Measurements from ENCODE around the gene GNG2. TPM values are rescaled to one million over a fixed set of nuclear protein-coding genes. Genes with fewer than 3 reads are reported as not detected.

The GNG2 gene
- total and polyA plus RNA-seq, 4 experiments from 2014 or later, result 81.3 to 177 (median 122) TPM

- H3K36me3 ChIP-seq (ENCODE audit: insufficient read depth, low read length), result no peaks in the 10 kb centered on the region
- Mint-ChIP-seq H3K4me3 (peak overlapping the region in 6 of 8 donors; percentile 5 to 65 (median 36)), H3K27me3 (no peaks in the 10 kb centered on the region), H3K9me3 (no peaks in the 10 kb centered on the region), H3K36me3 (peaks cover 14 to 26% of the 10 kb centered on the region in 2 donors), H3K27ac (peak overlapping the region in 4 of 7 donors; percentile 22 to 43 (median 34)), H3K4me1 (peaks cover 32 to 42% (median 36%) of the 10 kb centered on the region in 4 donors)
- peaks cover 94% of the 10 kb centered on the region for H3K4me1 ChIP-seq (ENCODE audit: insufficient read depth, low read length)
- CTCF ChIA-PET (ENCODE audit: partially characterized antibody), result interaction anchor here (0.6 to 4.1 kb wide), 5 partner anchors 10 to 110 kb away, joined by 3 to 21 read pairs (median 3); partner anchors contain the start of gene GNG2
- no peak for DNase-seq
- intact Hi-C loops (cut with micrococcal nuclease), result no loop called here
- no peak overlapping the region for H3K27ac ChIP-seq (ENCODE audit: low read depth, low read length)
- H3K4me3 ChIP-seq (ENCODE audit: low read length in 2 of 2), result no peak overlapping the region
- H3K27me3 ChIP-seq (ENCODE audit: insufficient read depth, low read length), result no peaks in the 10 kb centered on the region
- POLR2A ChIA-PET (ENCODE audit: partially characterized antibody), result interaction anchor here (0.9 to 5.2 kb wide), 4 partner anchors 9 to 117 kb away, joined by 3 to 65 read pairs (median 22); partner anchors contain the start of gene GNG2
- H3K9me3 ChIP-seq (ENCODE audit: control insufficient read depth in 1 of 2, low read length in 2 of 2), result no peaks in the 10 kb centered on the region
These were observed 10.2 kb downstream of the GNG2 start for GRCh38 chr14:51870606-51871005.

- intact Hi-C loops (cut with micrococcal nuclease), result no loop called here
- peak in 1 of 5 donors; percentile 44 for DNase-seq
- Histone ChIP-seq H3K36me3 (ENCODE audit: insufficient read depth, low read length) (no peaks in the 10 kb centered on the region), H3K9me3 (ENCODE audit: control insufficient read depth in 1 of 2, low read length in 2 of 2) (no peaks in the 10 kb centered on the region), H3K27ac (ENCODE audit: low read depth, low read length) (peak overlapping the region; percentile 37), H3K4me3 (ENCODE audit: low read length in 2 of 2) (no peak overlapping the region), H3K27me3 (ENCODE audit: insufficient read depth, low read length) (no peaks in the 10 kb centered on the region), H3K4me1 (ENCODE audit: insufficient read depth, low read length) (peaks cover 93% of the 10 kb centered on the region)
- Mint-ChIP-seq H3K4me1 (peaks cover 39 to 50% (median 45%) of the 10 kb centered on the region in 4 donors), H3K27me3 (no peaks in the 10 kb centered on the region), H3K27ac (peak overlapping the region; percentile 38 to 85 (median 77)), H3K9me3 (no peaks in the 10 kb centered on the region), H3K36me3 (peaks cover 14 to 33% of the 10 kb centered on the region in 2 donors), H3K4me3 (peak overlapping the region in 7 of 8 donors; percentile 13 to 75 (median 49))
- ChIA-PET POLR2A (ENCODE audit: partially characterized antibody) (interaction anchor here (1.0 to 5.2 kb wide), 4 partner anchors 11 to 116 kb away, joined by 3 to 65 read pairs (median 4); partner anchors contain the start of gene GNG2), CTCF (ENCODE audit: partially characterized antibody) (interaction anchor here (1.0 to 1.9 kb wide), 6 partner anchors 11 to 107 kb away, joined by 3 to 5 read pairs (median 3); partner anchors contain the start of gene GNG2)
These were observed 11.4 kb downstream of the GNG2 start for GRCh38 chr14:51871846-51872245.

- peaks cover 45 to 55% (median 51%) of the 10 kb centered on the region in 4 donors for H3K4me1 Mint-ChIP-seq
- H3K36me3 Mint-ChIP-seq, result peaks cover 14 to 39% of the 10 kb centered on the region in 2 donors
- peak overlapping the region in 2 of 8 donors; percentile 9 to 75 for H3K4me3 Mint-ChIP-seq
- Histone ChIP-seq H3K4me1 (ENCODE audit: insufficient read depth, low read length) (peaks cover 93% of the 10 kb centered on the region), H3K27me3 (ENCODE audit: insufficient read depth, low read length) (no peaks in the 10 kb centered on the region), H3K27ac (ENCODE audit: low read depth, low read length) (peak overlapping the region; percentile 12), H3K36me3 (ENCODE audit: insufficient read depth, low read length) (no peaks in the 10 kb centered on the region), H3K4me3 (ENCODE audit: low read length in 2 of 2) (no peak overlapping the region), H3K9me3 (ENCODE audit: control insufficient read depth in 1 of 2, low read length in 2 of 2) (no peaks in the 10 kb centered on the region)
- POLR2A ChIA-PET (ENCODE audit: partially characterized antibody), result interaction anchor here (1.0 to 5.2 kb wide), 4 partner anchors 10 to 17 kb away, joined by 3 to 65 read pairs (median 6); partner anchors contain the start of gene GNG2
- CTCF ChIA-PET (ENCODE audit: partially characterized antibody), result interaction anchor here (1.0 to 1.9 kb wide), 6 partner anchors 11 to 106 kb away, joined by 3 to 5 read pairs (median 3); partner anchors contain the start of gene GNG2
- H3K27me3 Mint-ChIP-seq, result no peaks in the 10 kb centered on the region
- intact Hi-C loops (cut with micrococcal nuclease), result no loop called here
- no peak for DNase-seq
- peak overlapping the region in 4 of 7 donors; percentile 38 to 80 (median 76) for H3K27ac Mint-ChIP-seq
- no peaks in the 10 kb centered on the region for H3K9me3 Mint-ChIP-seq
These were observed 12.0 kb downstream of the GNG2 start for GRCh38 chr14:51872396-51872795.

- peak in 2 of 5 donors; percentile 30 to 68 for DNase-seq
- H3K4me1 ChIP-seq (ENCODE audit: insufficient read depth, low read length), result peaks cover 91% of the 10 kb centered on the region
- ChIA-PET POLR2A (ENCODE audit: partially characterized antibody) (interaction anchor here (1.0 to 5.2 kb wide), 5 partner anchors 9 to 105 kb away, joined by 3 to 65 read pairs (median 3); partner anchors contain the start of gene GNG2), CTCF (ENCODE audit: partially characterized antibody) (interaction anchor here (1.9 kb wide), 1 partner anchor 14 kb away, joined by 5 read pairs; no protein-coding TSS in a partner anchor)
- peaks cover 52 to 65% (median 60%) of the 10 kb centered on the region in 4 donors for H3K4me1 Mint-ChIP-seq
- peak overlapping the region; percentile 38 to 87 (median 77) for H3K27ac Mint-ChIP-seq
- H3K4me3 ChIP-seq (ENCODE audit: low read length in 2 of 2), result no peak overlapping the region
- peaks cover 5% of the 10 kb centered on the region for H3K36me3 ChIP-seq (ENCODE audit: insufficient read depth, low read length)
- intact Hi-C loops (cut with micrococcal nuclease), result no loop called here
- no peaks in the 10 kb centered on the region for H3K27me3 ChIP-seq (ENCODE audit: insufficient read depth, low read length)
- H3K4me3 Mint-ChIP-seq, result peak overlapping the region in 6 of 8 donors; percentile 16 to 61 (median 42)
- no peaks in the 10 kb centered on the region for H3K9me3 ChIP-seq (ENCODE audit: control insufficient read depth in 1 of 2, low read length in 2 of 2)
- no peaks in the 10 kb centered on the region for H3K9me3 Mint-ChIP-seq
- peak overlapping the region; percentile 12 for H3K27ac ChIP-seq (ENCODE audit: low read depth, low read length)
- peaks cover 23 to 48% of the 10 kb centered on the region in 2 donors for H3K36me3 Mint-ChIP-seq
- no peaks in the 10 kb centered on the region for H3K27me3 Mint-ChIP-seq
These were observed 12.9 kb downstream of the GNG2 start for GRCh38 chr14:51873221-51873893.

- H3K4me1 Mint-ChIP-seq, result peaks cover 58 to 83% (median 72%) of the 10 kb centered on the region in 4 donors
- H3K4me3 Mint-ChIP-seq, result peak overlapping the region in 2 of 8 donors; percentile 17 to 18
- H3K36me3 Mint-ChIP-seq, result peaks cover 51 to 73% of the 10 kb centered on the region in 2 donors
These were observed 17.4 kb downstream of the GNG2 start for GRCh38 chr14:51877810-51878209.

GRCh38 chr14:51879170-51879569 lies 18.8 kb downstream of the GNG2 start:
- H3K4me3 ChIP-seq (ENCODE audit: low read length in 2 of 2), result no peak overlapping the region
- CTCF ChIA-PET (ENCODE audit: partially characterized antibody), result interaction anchor here (1.6 kb wide), 1 partner anchor 19 kb away, joined by 4 read pairs; the partner anchor contains the start of gene GNG2
- no peak for DNase-seq
- H3K36me3 Mint-ChIP-seq, result peaks cover 42 to 65% of the 10 kb centered on the region in 2 donors
- H3K27ac Mint-ChIP-seq, result peak overlapping the region; percentile 2 to 80 (median 54)
- H3K9me3 Mint-ChIP-seq, result no peaks in the 10 kb centered on the region
- H3K4me1 ChIP-seq (ENCODE audit: insufficient read depth, low read length), result peaks cover 89% of the 10 kb centered on the region
- peaks cover 12% of the 10 kb centered on the region for H3K36me3 ChIP-seq (ENCODE audit: insufficient read depth, low read length)
- intact Hi-C loops (cut with micrococcal nuclease), result no loop called here
- no peak overlapping the region for H3K27ac ChIP-seq (ENCODE audit: low read depth, low read length)
- H3K9me3 ChIP-seq (ENCODE audit: control insufficient read depth in 1 of 2, low read length in 2 of 2), result no peaks in the 10 kb centered on the region
- peak overlapping the region in 2 of 8 donors; percentile 1 to 22 for H3K4me3 Mint-ChIP-seq
- H3K27me3 ChIP-seq (ENCODE audit: insufficient read depth, low read length), result no peaks in the 10 kb centered on the region
- peaks cover 54 to 82% (median 70%) of the 10 kb centered on the region in 4 donors for H3K4me1 Mint-ChIP-seq
- H3K27me3 Mint-ChIP-seq, result no peaks in the 10 kb centered on the region
- POLR2A ChIA-PET (ENCODE audit: partially characterized antibody), result interaction anchor here (0.6 to 2.5 kb wide), 2 partner anchors 18 to 32 kb away, joined by 3 to 10 read pairs; no protein-coding TSS in a partner anchor

More at GRCh38 chr14:51877810-51878209, 17.4 kb downstream of the GNG2 start:
- H3K4me3 ChIP-seq (ENCODE audit: low read length in 2 of 2), result no peak overlapping the region
- H3K27ac ChIP-seq (ENCODE audit: low read depth, low read length), result no peak overlapping the region
- peaks cover 12% of the 10 kb centered on the region for H3K36me3 ChIP-seq (ENCODE audit: insufficient read depth, low read length)
- intact Hi-C loops (cut with micrococcal nuclease), result loop anchor here (2.0 kb wide), 1 partner anchor 15 kb away; no protein-coding TSS in a partner anchor
- Mint-ChIP-seq H3K27ac (peak overlapping the region in 5 of 7 donors; percentile 37 to 80 (median 48)), H3K27me3 (no peaks in the 10 kb centered on the region), H3K9me3 (no peaks in the 10 kb centered on the region)
- H3K9me3 ChIP-seq (ENCODE audit: control insufficient read depth in 1 of 2, low read length in 2 of 2), result no peaks in the 10 kb centered on the region
- H3K4me1 ChIP-seq (ENCODE audit: insufficient read depth, low read length), result peaks cover 88% of the 10 kb centered on the region
- H3K27me3 ChIP-seq (ENCODE audit: insufficient read depth, low read length), result no peaks in the 10 kb centered on the region
- ChIA-PET POLR2A (ENCODE audit: partially characterized antibody) (interaction anchor here (2.5 kb wide), 1 partner anchor 31 kb away, joined by 10 read pairs; no protein-coding TSS in a partner anchor), CTCF (ENCODE audit: partially characterized antibody) (interaction anchor here (1.6 kb wide), 1 partner anchor 17 kb away, joined by 4 read pairs; the partner anchor contains the start of gene GNG2)
- DNase-seq, result peak in 1 of 5 donors; percentile 42

All from CD4-positive, alpha-beta memory T cell (primary cell).